ENCODE measurements around the gene NR3C2.

- TF ChIP-seq PRDM15 (CRISPR knock-in tag; IDR thresholded peaks at IDR 0.05) (no peak), ELK1 (IDR thresholded peaks at IDR 0.05; ENCODE audit: low read depth, low read length) (no peak), USF1 (IDR thresholded peaks at IDR 0.05; ENCODE audit: borderline replicate concordance, extremely low read length, insufficient read depth, low read depth, low read length) (no peak), CTCF (IDR thresholded peaks at IDR 0.05 in 2 of 3, conservative IDR thresholded peaks at IDR 0.05 in 1 of 3; ENCODE audit: control insufficient read depth in 2 of 3, extremely low read depth in 1 of 3, insufficient read depth in 1 of 3, low read depth in 3 of 3, low read length in 3 of 3) (no peak), SP1 (IDR thresholded peaks at IDR 0.05; ENCODE audit: low read depth, low read length) (no peak), POLR2A (IDR thresholded peaks at IDR 0.05; ENCODE audit: low read depth, low read length) (no peak), POLR2AphosphoS5 (IDR thresholded peaks at IDR 0.05; ENCODE audit: low read length) (no peak), NRF1 (conservative IDR thresholded peaks at IDR 0.05; ENCODE audit: low read depth, low read length) (no peak), BRCA1 (IDR thresholded peaks at IDR 0.05; ENCODE audit: low read depth, low read length) (no peak), SUPT20H (IDR thresholded peaks at IDR 0.05; ENCODE audit: borderline replicate concordance, control insufficient read depth, low read depth, low read length) (no peak), CHD2 (IDR thresholded peaks at IDR 0.05; ENCODE audit: borderline replicate concordance, low read depth, low read length) (no peak), IKZF2 (IDR thresholded peaks at IDR 0.05) (no peak)
Observed at GRCh38 chr4:148273501-148273986, 168.7 kb downstream of the NR3C2 start.
